OCI-LY1 (cell line): Measurements from ENCODE around the gene MOK.

Source experiments
- CTCF ChIP-seq: fragments of 200-600 bp; sonication (generic), shearing (Covaris generic); IDR thresholded peaks from 2 replicates; pipeline ENCODE4 v1.5.1; 2017; ENCODE audit warnings: mild to moderate bottlenecking, antibody characterized with exemption, low read length, moderate library complexity, mixed read lengths
- EZH2 ChIP-seq: fragments of 200-600 bp; sonication (generic), shearing (Covaris generic); IDR thresholded peaks from 2 replicates; pipeline ENCODE4 v1.8.0; 2017; ENCODE audit warnings: borderline replicate concordance, mixed run types, mild to moderate bottlenecking, antibody characterized with exemption, low read length, moderate library complexity, mixed read lengths

DNA sequence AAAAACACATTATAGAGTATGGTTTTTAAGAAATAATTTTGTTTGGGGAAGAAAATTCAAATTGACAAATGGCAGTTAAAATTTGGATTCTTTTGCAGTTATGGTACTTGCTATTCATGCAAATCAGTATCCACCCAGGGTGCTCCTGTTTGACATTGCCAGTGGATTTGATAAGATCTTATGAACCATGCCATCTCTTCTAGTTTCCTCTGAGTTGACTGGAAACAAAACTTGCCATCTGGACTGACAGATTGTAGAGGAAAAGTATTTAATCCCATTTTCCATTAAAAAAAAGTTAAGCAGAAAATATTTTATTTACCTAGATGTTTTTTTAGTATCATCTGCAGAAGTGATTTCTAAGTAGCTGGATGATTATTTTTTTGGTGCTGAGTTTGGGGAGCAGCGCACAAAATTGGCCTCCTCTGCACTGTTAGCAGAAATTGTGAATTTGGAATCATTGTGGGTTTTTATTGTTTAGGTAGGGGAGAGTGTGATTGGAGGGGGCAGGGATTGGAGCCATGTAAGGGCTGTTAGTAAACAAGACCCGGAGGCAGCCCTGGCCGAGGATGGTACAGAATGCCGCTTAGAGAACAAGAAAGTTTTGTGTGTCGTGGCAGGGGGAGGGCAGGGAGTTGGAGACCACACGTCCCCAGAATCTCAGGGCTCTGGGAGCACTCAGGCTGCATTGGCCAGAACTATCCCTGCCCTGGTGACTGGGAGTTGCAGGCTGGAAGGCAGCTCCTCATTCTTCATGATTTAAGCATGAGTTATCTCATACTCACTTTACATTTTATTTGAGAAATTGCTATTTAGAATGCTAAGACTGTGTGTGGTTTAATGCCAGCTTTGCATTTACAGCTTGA is 108.7 kb downstream of the MOK start:
- TF ChIP-seq CTCF (no peak), EZH2 (no peak)
